SK-N-SH (cell line): ENCODE results near the gene CRIP2. TPM values are rescaled to one million over a fixed set of nuclear protein-coding genes. Genes with fewer than 3 reads are reported as not detected.

Source experiments
- CTCF ChIA-PET: fragments of 300-600, 350-600 bp; formaldehyde crosslinking; extraction: SDS; loops from one replicate; lab custom pipeline; 2021; lab: Yijun Ruan, JAX
- POLR2A ChIA-PET: fragments of 350-600 bp; sonication (Branson Sonifier 250); formaldehyde crosslinking; extraction: SDS; loops from one replicate; lab custom pipeline; 2020; ENCODE audit warnings: antibody characterized with exemption, inconsistent platforms; lab: Yijun Ruan, JAX
- DNase-seq: peaks from one replicate; pipeline ENCODE4 v3.0.0; 2012
- H2AFZ ChIP-seq: fragments of 200-600 bp; sonication (generic); 2 replicates; pipeline ENCODE4 v1.8.1; 2016; ENCODE audit warnings: antibody characterized with exemption, mild to moderate bottlenecking, low read depth
- H3F3A ChIP-seq: fragments of 200-600 bp; sonication (generic); replicated peaks from 2 replicates; pipeline ENCODE3; 2016; ENCODE audit warnings: antibody characterized with exemption, mild to moderate bottlenecking; ENCODE audit not compliant: insufficient read depth
- H3K27ac ChIP-seq, 2 experiments: fragments of 200-500 bp in 1 of 2; fragments of 200-600 bp in 1 of 2; sonication (Bioruptor generic) in 1 of 2; sonication (generic), shearing (Covaris generic) in 1 of 2; 2 replicates each; pipeline versions ENCODE4 v1.5.1 to v1.6.1; 2014 to 2016; ENCODE audit warnings: low read depth in 2 of 2, inconsistent platforms in 1 of 2, low read length in 1 of 2, mild to moderate bottlenecking in 1 of 2, mixed read lengths in 1 of 2
- H3K27me3 ChIP-seq: fragments of 200-600 bp; sonication (generic), shearing (Covaris generic); 2 replicates; pipeline ENCODE4 v1.6.1; 2016; ENCODE audit warnings: mixed run types; ENCODE audit not compliant: insufficient read depth
- H3K36me3 ChIP-seq, 2 experiments: fragments of 200-500 bp in 1 of 2; fragments of 200-600 bp in 1 of 2; sonication (Bioruptor generic) in 1 of 2; sonication (generic) in 1 of 2; replicated peaks in 1 of 2; 2 replicates each; pipeline versions ENCODE3 to v1.5.1; 2014 to 2016; ENCODE audit warnings: low read length in 1 of 2, mild to moderate bottlenecking in 1 of 2; ENCODE audit not compliant: insufficient read depth in 2 of 2, control insufficient read depth in 1 of 2
- H3K4me1 ChIP-seq, 2 experiments: fragments of 200-500 bp in 1 of 2; fragments of 200-600 bp in 1 of 2; sonication (Bioruptor generic) in 1 of 2; sonication (generic), shearing (Covaris generic) in 1 of 2; 2 replicates each; pipeline versions ENCODE4 v1.5.1 to v1.6.1; 2014 to 2016; ENCODE audit warnings: low read depth in 1 of 2, low read length in 1 of 2, mixed run types in 1 of 2; ENCODE audit not compliant: insufficient read depth in 2 of 2, control insufficient read depth in 1 of 2
- H3K4me2 ChIP-seq: fragments of 200-600 bp; sonication (generic), shearing (Covaris generic); 2 replicates; pipeline ENCODE4 v1.6.1; 2017; ENCODE audit warnings: mixed run types
- H3K4me3 ChIP-seq, 2 experiments: fragments of 200-500 bp in 1 of 2; fragments of 200-600 bp in 1 of 2; sonication (Bioruptor generic) in 1 of 2; sonication (generic), shearing (Covaris generic) in 1 of 2; 2 replicates each; pipeline versions ENCODE4 v1.5.1 to v1.8.1; 2014 to 2016; ENCODE audit warnings: low read depth in 2 of 2, inconsistent platforms in 1 of 2, low read length in 1 of 2, mild to moderate bottlenecking in 1 of 2, mixed read lengths in 1 of 2, moderate library complexity in 1 of 2
- H3K79me2 ChIP-seq: fragments of 200-600 bp; sonication (generic); 2 replicates; pipeline ENCODE4 v1.8.1; 2017; ENCODE audit warnings: mild to moderate bottlenecking; ENCODE audit not compliant: insufficient read depth
- H3K9ac ChIP-seq: fragments of 200-600 bp; sonication (generic); 2 replicates; pipeline ENCODE4 v1.6.1; 2017; ENCODE audit warnings: mixed run types
- H3K9me2 ChIP-seq: fragments of 200-600 bp; sonication (generic); 2 replicates; pipeline ENCODE4 v1.6.1; 2017; ENCODE audit warnings: mixed run types
- H3K9me3 ChIP-seq: fragments of 200-600 bp; sonication (generic); 2 replicates; pipeline ENCODE4 v1.6.1; 2017; ENCODE audit warnings: mixed run types, mild to moderate bottlenecking, moderate library complexity
- H4K20me1 ChIP-seq: fragments of 200-600 bp; sonication (generic); 2 replicates; pipeline ENCODE4 v1.6.1; 2017; ENCODE audit warnings: mild to moderate bottlenecking, mixed run types; ENCODE audit not compliant: insufficient read depth
- EZH2phosphoT487 ChIP-seq: fragments of 200-600 bp; sonication (generic); IDR thresholded peaks from 2 replicates; pipeline ENCODE4 v1.6.1; 2017; ENCODE audit warnings: low read depth, mixed run types, mild to moderate bottlenecking, antibody characterized with exemption, moderate library complexity, borderline replicate concordance
- GABPA ChIP-seq: IDR thresholded peaks from 2 replicates; pipeline ENCODE4 v1.4.0; 2012; ENCODE audit warnings: low read depth, mild to moderate bottlenecking
- MEF2A ChIP-seq: IDR thresholded peaks from 2 replicates; pipeline ENCODE4 v1.4.0; 2012; ENCODE audit warnings: low read depth, borderline replicate concordance
- PBX3 ChIP-seq: IDR thresholded peaks from 2 replicates; pipeline ENCODE4; 2012
- RAD21 ChIP-seq: IDR thresholded peaks from 2 replicates; pipeline ENCODE4 v1.6.1; 2012; ENCODE audit warnings: mild to moderate bottlenecking, low read length
- RCOR1 ChIP-seq: fragments of 150-350 bp; IDR thresholded peaks from 2 replicates; pipeline ENCODE4 v1.6.1; 2017; ENCODE audit warnings: antibody characterized with exemption, low read length
- RFX5 ChIP-seq: IDR thresholded peaks from 2 replicates; pipeline ENCODE4 v1.6.1; 2012; ENCODE audit warnings: mild to moderate bottlenecking, improper control_type of control experiment, low read length
- SIN3A ChIP-seq: IDR thresholded peaks from 2 replicates; pipeline ENCODE4 v1.6.1; 2012; ENCODE audit warnings: low read depth, mild to moderate bottlenecking, low read length, moderate library complexity, borderline replicate concordance
- TAF1 ChIP-seq: IDR thresholded peaks from 2 replicates; pipeline ENCODE4 v1.6.1; 2012; ENCODE audit warnings: low read depth, mild to moderate bottlenecking, low read length, moderate library complexity, borderline replicate concordance
- TCF12 ChIP-seq: IDR thresholded peaks from 2 replicates; pipeline ENCODE4 v1.4.0; 2012
- USF2 ChIP-seq: fragments of 150-350 bp; IDR thresholded peaks from 2 replicates; pipeline ENCODE4 v1.6.1; 2017; ENCODE audit warnings: antibody characterized with exemption, low read length, low read depth, borderline replicate concordance
- ZBTB33 ChIP-seq: IDR thresholded peaks from 2 replicates; pipeline ENCODE4 v1.4.0; 2012; ENCODE audit warnings: low read depth, borderline replicate concordance
- WGBS: methylation state at CpG from one replicate; pipeline ENCODE4 v1.1.6; 2017; ENCODE audit warnings: low lambda C conversion rate; 5-methylcytosine and 5-hydroxymethylcytosine counted together
- polyA plus RNA-seq, 3 experiments: library from polyadenylated mRNA; depleted of rRNA; stranded (reverse); fragments of >200 nt; gene quantifications; 2 replicates each; pipeline ENCODE4 v1.2.3, GENCODE V29; 2012

CRIP2 gene
- polyA plus RNA-seq, 1 of the 3 experiments (the other 2 are of a cell fraction): 335 TPM

GRCh38 chr14:105467249-105467941 is 7.2 kb upstream of the CRIP2 start:
- peaks cover 0 to 56% of the 10 kb centered on the region in 2 experiments; a peak in 1 of 4 replicates for H3K4me1 ChIP-seq
- H3K9me2 ChIP-seq: no peaks in the 10 kb centered on the region
- 95% methylated on average over 13 of the region's 20 CpGs for WGBS
- no peak for DNase-seq
- no peak overlapping the region for H3K9ac ChIP-seq
- no peak overlapping the region for H3K4me3 ChIP-seq
- H3K4me2 ChIP-seq: no peak overlapping the region
- POLR2A ChIA-PET: no interaction called here
- CTCF ChIA-PET: interaction anchor here (0.7 to 8.1 kb wide), 6 partner anchors 16 to 118 kb away, joined by 3 to 137 read pairs (median 4); partner anchors contain the start of genes CRIP1 and TEDC1
- H2AFZ ChIP-seq: no peak overlapping the region
- H3K27me3 ChIP-seq: no peaks in the 10 kb centered on the region
- H3K79me2 ChIP-seq: no peaks in the 10 kb centered on the region
- TF ChIP-seq RFX5: no peak
- TF ChIP-seq EZH2phosphoT487: no peak
- TF ChIP-seq TCF12: no peak
- no peak for TF ChIP-seq TAF1
- TF ChIP-seq RAD21: no peak
- no peak for TF ChIP-seq RCOR1
- no peak for TF ChIP-seq GABPA
- TF ChIP-seq ZBTB33: no peak
- no peak for TF ChIP-seq PBX3
- no peaks in the 10 kb centered on the region for H3F3A ChIP-seq
- peak overlapping the region in 1 of 2 experiments; percentile 30; a peak in 1 of 4 replicates for H3K27ac ChIP-seq
- H3K9me3 ChIP-seq: no peaks in the 10 kb centered on the region
- H4K20me1 ChIP-seq: no peaks in the 10 kb centered on the region
- peaks cover 4 to 63% of the 10 kb centered on the region in 2 experiments for H3K36me3 ChIP-seq

- H3K9ac ChIP-seq: no peak overlapping the region
- WGBS: 97% methylated on average over 5 of the region's 22 CpGs
- H3K36me3 ChIP-seq: peaks cover 4 to 62% of the 10 kb centered on the region in 2 experiments
- H3K9me3 ChIP-seq: no peaks in the 10 kb centered on the region
- TF ChIP-seq SIN3A: no peak
- no peak for TF ChIP-seq USF2
- no peak for TF ChIP-seq MEF2A
- TF ChIP-seq, all 33 proteins: peak for 0
- DNase-seq: no peak
- no peak overlapping the region for H3K4me3 ChIP-seq
- CTCF ChIA-PET: interaction anchor here (0.7 to 8.1 kb wide), 6 partner anchors 15 to 118 kb away, joined by 3 to 137 read pairs (median 4); partner anchors contain the start of genes CRIP1 and TEDC1
- no peaks in the 10 kb centered on the region for H3K9me2 ChIP-seq
- H3K79me2 ChIP-seq: no peaks in the 10 kb centered on the region
- H3K27ac ChIP-seq: no peak overlapping the region; a peak in 1 of 4 replicates
- no peaks in the 10 kb centered on the region for H3K27me3 ChIP-seq
- no peaks in the 10 kb centered on the region for H4K20me1 ChIP-seq
- H3K4me1 ChIP-seq: peaks cover 0 to 62% of the 10 kb centered on the region in 2 experiments; a peak in 1 of 4 replicates
- no peaks in the 10 kb centered on the region for H3F3A ChIP-seq
- H2AFZ ChIP-seq: no peak overlapping the region
- POLR2A ChIA-PET: no interaction called here
- no peak overlapping the region for H3K4me2 ChIP-seq
Observed at GRCh38 chr14:105467942-105468471, 6.6 kb upstream of the CRIP2 start.
